NCI-H146 (cell line): Measurements from ENCODE around the gene SOX3.

Experiments used
- DNase-seq: peaks from one replicate; lab custom pipeline; 2025; lab: John Stamatoyannopoulos, UW

The SOX3 gene

GRCh38 chrX:140495739-140496138, 9.1 kb downstream of the SOX3 start:
- DNase-seq = no peak

GRCh38 chrX:140492066-140492994, 12.5 kb downstream of the SOX3 start:
- DNase-seq = no peak

- DNase-seq = no peak
Measured at GRCh38 chrX:140480765-140481164, 24.1 kb downstream of the SOX3 start.

GRCh38 chrX:140477987-140478386, 26.9 kb downstream of the SOX3 start:
- no peak for DNase-seq

- DNase-seq = no peak
Measured at GRCh38 chrX:140475025-140475424, 29.8 kb downstream of the SOX3 start.

GRCh38 chrX:140467211-140467610, 37.7 kb downstream of the SOX3 start:
- DNase-seq = no peak
